Neural cell (in vitro differentiated cells): Measurements from ENCODE around the gene PROKR2. TPM values are rescaled to one million over a fixed set of nuclear protein-coding genes. Genes with fewer than 3 reads are reported as not detected.

Source experiments
- H2AFZ ChIP-seq: fragments of 200-600, 300-800 bp; sonication (generic), shearing (Covaris generic); 2 replicates; pipeline ENCODE4 v1.6.0; 2014; ENCODE audit warnings: low read depth, mild to moderate bottlenecking, antibody characterized with exemption, low read length, moderate library complexity
- H3F3A ChIP-seq: fragments of 200-600 bp; shearing (Covaris generic); 2 replicates; pipeline ENCODE4 v1.6.1; 2016; ENCODE audit warnings: mild to moderate bottlenecking, moderate library complexity, mixed read lengths, antibody characterized with exemption, low read length; ENCODE audit not compliant: insufficient read depth, poor library complexity, severe bottlenecking
- H3K27ac ChIP-seq: fragments of 200-600, 300-800 bp; sonication (generic), shearing (Covaris generic); 2 replicates; pipeline ENCODE4 v1.5.1; 2014; ENCODE audit warnings: mild to moderate bottlenecking, low read length, moderate library complexity
- H3K27me3 ChIP-seq: fragments of 300-800, 200-600 bp; sonication (generic), shearing (Covaris generic); 2 replicates; pipeline ENCODE4 v1.6.0; 2014; ENCODE audit warnings: mild to moderate bottlenecking, low read depth, low read length, moderate library complexity; ENCODE audit not compliant: insufficient read depth
- H3K36me3 ChIP-seq: fragments of 300-800, 200-600 bp; sonication (generic), shearing (Covaris generic); 2 replicates; pipeline ENCODE4 v1.5.1; 2014; ENCODE audit warnings: mild to moderate bottlenecking, antibody characterized with exemption, low read length, moderate library complexity; ENCODE audit not compliant: insufficient read depth
- H3K4me2 ChIP-seq: fragments of 300-800, 200-600 bp; sonication (generic), shearing (Covaris generic); 2 replicates; pipeline ENCODE4 v1.6.0; 2014; ENCODE audit warnings: mild to moderate bottlenecking, low read length
- H3K4me3 ChIP-seq: fragments of 300-800, 200-600 bp; sonication (generic), shearing (Covaris generic); 2 replicates; pipeline ENCODE4 v1.5.1; 2014; ENCODE audit warnings: mild to moderate bottlenecking, low read length, moderate library complexity
- H3K79me2 ChIP-seq: fragments of 200-600 bp; shearing (Covaris generic); replicated peaks from 2 replicates; pipeline ENCODE4 v1.6.0; 2014; ENCODE audit warnings: mild to moderate bottlenecking, low read length, moderate library complexity; ENCODE audit not compliant: insufficient read depth
- H3K9ac ChIP-seq: fragments of 300-800, 200-600 bp; sonication (generic), shearing (Covaris generic); 2 replicates; pipeline ENCODE4 v1.6.1; 2016; ENCODE audit warnings: mild to moderate bottlenecking, low read length, mixed read lengths
- H3K9me2 ChIP-seq: fragments of 200-600 bp; shearing (Covaris generic); 2 replicates; pipeline ENCODE4 v1.6.1; 2016; ENCODE audit warnings: mild to moderate bottlenecking, low read length, mixed read lengths; ENCODE audit not compliant: insufficient read depth
- H3K9me3 ChIP-seq: fragments of 200-600, 300-800 bp; sonication (generic), shearing (Covaris generic); 2 replicates; pipeline ENCODE4 v1.6.1; 2016; ENCODE audit warnings: mild to moderate bottlenecking, mixed run types, low read length, moderate library complexity, mixed read lengths
- H4K20me1 ChIP-seq: fragments of 200-600 bp; shearing (Covaris generic); 2 replicates; pipeline ENCODE4 v1.6.1; 2016; ENCODE audit warnings: mild to moderate bottlenecking, mixed run types; ENCODE audit not compliant: insufficient read depth
- EP300 ChIP-seq: fragments of 450-650 bp; conservative IDR thresholded peaks from 2 replicates; pipeline ENCODE4 v1.6.1; 2014; ENCODE audit warnings: antibody characterized with exemption, mild to moderate bottlenecking, moderate library complexity; ENCODE audit not compliant: poor library complexity, severe bottlenecking
- EZH2 ChIP-seq: fragments of 200-600, 300-800 bp; shearing (Covaris generic), sonication (generic); IDR thresholded peaks from 2 replicates; pipeline ENCODE4 v1.6.1; 2014; ENCODE audit warnings: antibody characterized with exemption, low read length, borderline replicate concordance, mild to moderate bottlenecking; ENCODE audit not compliant: insufficient read depth, poor library complexity, severe bottlenecking
- MXI1 ChIP-seq: fragments of 450-650 bp; conservative IDR thresholded peaks from 2 replicates; pipeline ENCODE4 v1.6.1; 2014; ENCODE audit warnings: antibody characterized with exemption, mild to moderate bottlenecking; ENCODE audit not compliant: poor library complexity, severe bottlenecking
- POLR2AphosphoS5 ChIP-seq: IDR thresholded peaks from 2 replicates; pipeline ENCODE4 v1.6.1; 2012
- RAD21 ChIP-seq: fragments of 450-650 bp; conservative IDR thresholded peaks from 2 replicates; pipeline ENCODE4 v1.6.1; 2014; ENCODE audit warnings: antibody characterized with exemption, mild to moderate bottlenecking, moderate library complexity
- SMC3 ChIP-seq: fragments of 450-650 bp; conservative IDR thresholded peaks from 2 replicates; pipeline ENCODE4 v1.6.1; 2014; ENCODE audit warnings: antibody characterized with exemption, mild to moderate bottlenecking, moderate library complexity; ENCODE audit not compliant: poor library complexity
- TAF1 ChIP-seq: IDR thresholded peaks from 2 replicates; pipeline ENCODE4 v1.6.1; 2012; ENCODE audit warnings: low read depth
- polyA plus RNA-seq: library from polyadenylated mRNA; depleted of rRNA; stranded (reverse); fragments of >200 nt; gene quantifications from 2 replicates; pipeline ENCODE4 v1.2.3, GENCODE V29; 2014
- TF ChIP-seq, protein P1 (sequence below): fragments of 450-650 bp; IDR thresholded peaks from 2 replicates; pipeline ENCODE4 v1.5.1; 2014; ENCODE audit warnings: antibody characterized with exemption, mild to moderate bottlenecking, moderate library complexity; ENCODE audit not compliant: poor library complexity, severe bottlenecking
- TF ChIP-seq, protein P2 (sequence below): IDR thresholded peaks from 2 replicates; pipeline ENCODE4 v1.6.1; 2012; ENCODE audit warnings: borderline replicate concordance

The PROKR2 gene
- polyA plus RNA-seq, 1 donor from 2014 or later = not detected

DNA sequence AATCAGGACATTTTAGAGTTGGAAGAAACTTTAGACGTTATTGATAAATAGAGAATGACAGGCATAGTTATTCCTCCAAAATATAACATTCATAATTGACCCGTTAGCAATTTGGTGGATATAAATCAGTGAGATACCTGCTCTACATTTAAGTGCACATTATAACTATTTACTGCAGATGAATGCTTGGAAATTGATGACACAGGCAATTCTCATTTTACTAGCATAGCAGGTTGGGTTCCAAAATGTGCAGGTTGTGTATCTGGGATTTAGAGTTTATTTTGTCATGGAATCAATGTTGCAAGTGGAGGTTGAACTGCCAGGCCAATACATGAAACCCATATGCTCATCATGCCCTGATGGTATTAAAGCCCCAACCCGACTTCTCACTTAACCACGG is 44.4 kb upstream of the PROKR2 start:
- no peak overlapping the region for H3K4me3 ChIP-seq
- H2AFZ ChIP-seq = no peak overlapping the region
- no peak overlapping the region for H3K4me2 ChIP-seq
- H3K27me3 ChIP-seq = no peaks in the 10 kb centered on the region
- no peaks in the 10 kb centered on the region for H4K20me1 ChIP-seq
- no peak overlapping the region for H3K27ac ChIP-seq
- H3K9me3 ChIP-seq = no peaks in the 10 kb centered on the region
- no peaks in the 10 kb centered on the region for H3K9me2 ChIP-seq
- H3K9ac ChIP-seq = no peak overlapping the region
- H3F3A ChIP-seq = no peaks in the 10 kb centered on the region
- TF ChIP-seq RAD21 = no peak
- TF ChIP-seq, protein P1, sequence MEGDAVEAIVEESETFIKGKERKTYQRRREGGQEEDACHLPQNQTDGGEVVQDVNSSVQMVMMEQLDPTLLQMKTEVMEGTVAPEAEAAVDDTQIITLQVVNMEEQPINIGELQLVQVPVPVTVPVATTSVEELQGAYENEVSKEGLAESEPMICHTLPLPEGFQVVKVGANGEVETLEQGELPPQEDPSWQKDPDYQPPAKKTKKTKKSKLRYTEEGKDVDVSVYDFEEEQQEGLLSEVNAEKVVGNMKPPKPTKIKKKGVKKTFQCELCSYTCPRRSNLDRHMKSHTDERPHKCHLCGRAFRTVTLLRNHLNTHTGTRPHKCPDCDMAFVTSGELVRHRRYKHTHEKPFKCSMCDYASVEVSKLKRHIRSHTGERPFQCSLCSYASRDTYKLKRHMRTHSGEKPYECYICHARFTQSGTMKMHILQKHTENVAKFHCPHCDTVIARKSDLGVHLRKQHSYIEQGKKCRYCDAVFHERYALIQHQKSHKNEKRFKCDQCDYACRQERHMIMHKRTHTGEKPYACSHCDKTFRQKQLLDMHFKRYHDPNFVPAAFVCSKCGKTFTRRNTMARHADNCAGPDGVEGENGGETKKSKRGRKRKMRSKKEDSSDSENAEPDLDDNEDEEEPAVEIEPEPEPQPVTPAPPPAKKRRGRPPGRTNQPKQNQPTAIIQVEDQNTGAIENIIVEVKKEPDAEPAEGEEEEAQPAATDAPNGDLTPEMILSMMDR = no peak
- no peak for TF ChIP-seq SMC3
- TF ChIP-seq, protein P2, sequence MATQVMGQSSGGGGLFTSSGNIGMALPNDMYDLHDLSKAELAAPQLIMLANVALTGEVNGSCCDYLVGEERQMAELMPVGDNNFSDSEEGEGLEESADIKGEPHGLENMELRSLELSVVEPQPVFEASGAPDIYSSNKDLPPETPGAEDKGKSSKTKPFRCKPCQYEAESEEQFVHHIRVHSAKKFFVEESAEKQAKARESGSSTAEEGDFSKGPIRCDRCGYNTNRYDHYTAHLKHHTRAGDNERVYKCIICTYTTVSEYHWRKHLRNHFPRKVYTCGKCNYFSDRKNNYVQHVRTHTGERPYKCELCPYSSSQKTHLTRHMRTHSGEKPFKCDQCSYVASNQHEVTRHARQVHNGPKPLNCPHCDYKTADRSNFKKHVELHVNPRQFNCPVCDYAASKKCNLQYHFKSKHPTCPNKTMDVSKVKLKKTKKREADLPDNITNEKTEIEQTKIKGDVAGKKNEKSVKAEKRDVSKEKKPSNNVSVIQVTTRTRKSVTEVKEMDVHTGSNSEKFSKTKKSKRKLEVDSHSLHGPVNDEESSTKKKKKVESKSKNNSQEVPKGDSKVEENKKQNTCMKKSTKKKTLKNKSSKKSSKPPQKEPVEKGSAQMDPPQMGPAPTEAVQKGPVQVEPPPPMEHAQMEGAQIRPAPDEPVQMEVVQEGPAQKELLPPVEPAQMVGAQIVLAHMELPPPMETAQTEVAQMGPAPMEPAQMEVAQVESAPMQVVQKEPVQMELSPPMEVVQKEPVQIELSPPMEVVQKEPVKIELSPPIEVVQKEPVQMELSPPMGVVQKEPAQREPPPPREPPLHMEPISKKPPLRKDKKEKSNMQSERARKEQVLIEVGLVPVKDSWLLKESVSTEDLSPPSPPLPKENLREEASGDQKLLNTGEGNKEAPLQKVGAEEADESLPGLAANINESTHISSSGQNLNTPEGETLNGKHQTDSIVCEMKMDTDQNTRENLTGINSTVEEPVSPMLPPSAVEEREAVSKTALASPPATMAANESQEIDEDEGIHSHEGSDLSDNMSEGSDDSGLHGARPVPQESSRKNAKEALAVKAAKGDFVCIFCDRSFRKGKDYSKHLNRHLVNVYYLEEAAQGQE = no peak
- no peak for TF ChIP-seq EZH2
- TF ChIP-seq TAF1 = no peak
- H3K36me3 ChIP-seq = no peaks in the 10 kb centered on the region
- H3K79me2 ChIP-seq = no peaks in the 10 kb centered on the region

DNA sequence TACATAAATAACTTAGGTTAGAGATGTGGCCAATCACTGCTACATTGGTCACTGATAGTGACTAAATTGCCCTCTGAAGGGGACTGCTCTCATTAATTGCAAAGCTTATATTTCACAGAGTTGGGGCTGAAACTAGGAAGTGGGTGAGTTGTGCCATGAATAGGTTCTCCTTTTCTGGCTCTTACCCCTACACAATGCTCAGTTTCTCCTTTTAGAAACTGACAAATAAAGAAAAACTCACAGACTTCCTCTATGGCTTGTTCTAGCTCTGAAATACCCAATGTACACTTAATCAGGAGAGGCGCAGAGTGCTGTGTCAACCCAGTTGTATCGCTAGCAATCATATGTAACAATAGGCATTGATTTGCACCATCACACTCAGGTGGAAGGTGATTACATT is 41.2 kb upstream of the PROKR2 start:
- no peaks in the 10 kb centered on the region for H3K36me3 ChIP-seq
- no peaks in the 10 kb centered on the region for H3K9me3 ChIP-seq
- H2AFZ ChIP-seq = no peak overlapping the region
- H4K20me1 ChIP-seq = no peaks in the 10 kb centered on the region
- H3K27me3 ChIP-seq = peaks cover 15% of the 10 kb centered on the region
- H3K9me2 ChIP-seq = no peaks in the 10 kb centered on the region
- TF ChIP-seq, protein P2 = no peak
- no peak for TF ChIP-seq MXI1
- TF ChIP-seq EP300 = no peak
- TF ChIP-seq, protein P1 = no peak
- no peak for TF ChIP-seq EZH2
- no peak for TF ChIP-seq SMC3
- TF ChIP-seq POLR2AphosphoS5 = no peak
- TF ChIP-seq TAF1 = no peak
- no peak for TF ChIP-seq RAD21
- H3K79me2 ChIP-seq = no peaks in the 10 kb centered on the region
- H3K4me2 ChIP-seq = no peak overlapping the region
- no peak overlapping the region for H3K27ac ChIP-seq
- H3K4me3 ChIP-seq = no peak overlapping the region
- H3K9ac ChIP-seq = no peak overlapping the region
- H3F3A ChIP-seq = no peaks in the 10 kb centered on the region
